CD8-positive, alpha-beta memory T cell (primary cell): ENCODE results near the gene ABHD4. TPM values are rescaled to one million over a fixed set of nuclear protein-coding genes. Genes with fewer than 3 reads are reported as not detected.

Source experiments
- CTCF ChIA-PET: fragments of 350-600 bp; sonication (Branson Sonifier 250); formaldehyde crosslinking; loops from one replicate; lab custom pipeline; 2021; ENCODE audit warnings: antibody characterized with exemption; lab: Charles Lee
- POLR2A ChIA-PET: fragments of 350-600 bp; sonication (Branson Sonifier 250); formaldehyde crosslinking; loops from one replicate; lab custom pipeline; 2021; ENCODE audit warnings: antibody characterized with exemption; lab: Charles Lee
- DNase-seq, 5 donors: peaks; one replicate each; pipeline versions ENCODE4 v3.0.0 to v3.0.0-alpha.2; 2020 to 2022; ENCODE audit warnings: mixed read lengths in 1 of 5
- H3K27ac ChIP-seq: one replicate; pipeline ENCODE4 v1.7.0; 2013; ENCODE audit warnings: low read depth, mild to moderate bottlenecking, low read length, moderate library complexity
- H3K27me3 ChIP-seq: 2 replicates; pipeline ENCODE4 v1.7.0; 2013; ENCODE audit warnings: low read length, mild to moderate bottlenecking; ENCODE audit not compliant: insufficient read depth, poor library complexity, severe bottlenecking
- H3K36me3 ChIP-seq: 2 replicates; pipeline ENCODE4 v1.7.0; 2013; ENCODE audit warnings: mild to moderate bottlenecking, low read length, moderate library complexity; ENCODE audit not compliant: insufficient read depth
- H3K4me1 ChIP-seq: 2 replicates; pipeline ENCODE4 v1.7.0; 2013; ENCODE audit warnings: mild to moderate bottlenecking, low read length, moderate library complexity; ENCODE audit not compliant: insufficient read depth
- H3K4me3 ChIP-seq: 2 replicates; pipeline ENCODE4 v1.7.0; 2013; ENCODE audit warnings: mild to moderate bottlenecking, low read length
- H3K9me3 ChIP-seq: 2 replicates; pipeline ENCODE4 v1.7.0; 2013; ENCODE audit warnings: mild to moderate bottlenecking, low read length
- H3K27ac Mint-ChIP-seq, 8 donors: one replicate each; pipeline ENCODE4 v1.8.0; 2020 to 2021; ENCODE audit warnings: mixed read lengths in 8 of 8, mild to moderate bottlenecking in 6 of 8, inconsistent platforms in 3 of 8, moderate library complexity in 3 of 8
- H3K27me3 Mint-ChIP-seq, 2 donors: one replicate each; pipeline ENCODE4 v1.8.0; 2020 to 2021; ENCODE audit warnings: mixed read lengths in 2 of 2, mild to moderate bottlenecking in 1 of 2, moderate library complexity in 1 of 2
- H3K36me3 Mint-ChIP-seq, 3 donors: one replicate each; pipeline ENCODE4 v1.8.0; 2020 to 2021; ENCODE audit warnings: mixed read lengths in 3 of 3, inconsistent platforms in 1 of 3, mild to moderate bottlenecking in 1 of 3
- H3K4me1 Mint-ChIP-seq, 3 donors: one replicate each; pipeline ENCODE4 v1.8.0; 2020 to 2021; ENCODE audit warnings: mixed read lengths in 3 of 3, inconsistent platforms in 1 of 3, mild to moderate bottlenecking in 1 of 3
- H3K4me3 Mint-ChIP-seq, 7 donors: one replicate each; pipeline ENCODE4 v1.8.0; 2020 to 2021; ENCODE audit warnings: mixed read lengths in 7 of 7, mild to moderate bottlenecking in 6 of 7, moderate library complexity in 4 of 7, inconsistent platforms in 2 of 7
- H3K9me3 Mint-ChIP-seq, 5 donors: one replicate each; pipeline ENCODE4 v1.8.0; 2020 to 2022; ENCODE audit warnings: mixed read lengths in 5 of 5, mild to moderate bottlenecking in 3 of 5, moderate library complexity in 2 of 5, inconsistent platforms in 1 of 5
- polyA plus RNA-seq: library from polyadenylated mRNA; unstranded; fragments of 300-500 nt; fragmentation: Illumina TruSeq; gene quantifications from one replicate; pipeline ENCODE4 v1.2.3, GENCODE V29; 2021
- total RNA-seq, 2 experiments: library from RNA; stranded (reverse); gene quantifications; one replicate each; pipeline ENCODE4 v1.2.3, GENCODE V29; 2021

ABHD4 gene
- total and polyA plus RNA-seq, 3 experiments from 2014 or later = 8.4 to 13.7 (median 11.4) TPM

DNA sequence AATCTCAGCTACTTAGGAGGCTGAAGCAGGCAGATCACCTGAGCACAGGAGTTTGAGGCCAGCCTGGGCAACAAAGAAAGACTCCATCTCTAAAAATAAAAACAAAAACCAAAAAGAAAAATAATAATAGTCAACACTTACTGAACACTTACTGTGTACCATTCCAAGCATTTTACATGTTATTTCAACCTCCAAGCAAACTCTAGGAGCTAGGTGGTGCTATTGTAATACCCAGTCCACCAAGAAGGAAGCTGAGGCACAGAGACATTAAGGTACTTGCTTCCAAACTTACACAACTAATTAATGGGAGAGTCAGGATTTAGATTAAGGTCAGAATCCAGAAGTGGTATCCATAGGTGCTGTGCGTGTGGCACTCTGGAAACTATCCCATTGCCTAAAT lies 59.8 kb downstream of the ABHD4 start:
- no peak overlapping the region for H3K27ac ChIP-seq
- Mint-ChIP-seq H3K27ac (peak overlapping the region in 1 of 8 donors; percentile 63), H3K4me3 (no peak overlapping the region), H3K4me1 (no peaks in the 10 kb centered on the region), H3K27me3 (no peaks in the 10 kb centered on the region), H3K36me3 (no peaks in the 10 kb centered on the region), H3K9me3 (no peaks in the 10 kb centered on the region)
- H3K36me3 ChIP-seq = no peaks in the 10 kb centered on the region
- ChIA-PET POLR2A (no interaction called here), CTCF (interaction anchor here (4.0 kb wide), 1 partner anchor 87 kb away, joined by 23 read pairs; no protein-coding TSS in a partner anchor)
- DNase-seq = no peak
- H3K4me3 ChIP-seq = no peak overlapping the region
- H3K9me3 ChIP-seq = no peaks in the 10 kb centered on the region
- no peaks in the 10 kb centered on the region for H3K27me3 ChIP-seq
- no peaks in the 10 kb centered on the region for H3K4me1 ChIP-seq

DNA sequence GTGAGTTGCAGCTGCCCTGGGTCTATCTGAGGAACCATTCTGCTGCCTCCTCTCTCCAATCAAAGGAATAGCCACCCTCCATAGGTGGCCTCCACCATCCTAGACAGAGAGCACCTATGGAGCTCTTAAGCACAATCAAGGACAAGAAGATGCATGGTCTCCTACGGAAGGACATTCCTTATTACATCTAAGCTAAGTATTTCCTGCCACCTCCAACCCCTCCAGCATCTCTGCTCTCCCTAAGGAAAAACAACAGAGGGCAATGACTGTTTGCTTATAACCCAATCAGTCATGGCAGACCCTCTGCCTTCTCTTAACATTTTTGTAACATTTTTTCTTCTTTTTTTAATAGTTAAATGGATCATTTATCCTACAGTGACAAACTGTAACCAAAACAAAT lies 60.8 kb downstream of the ABHD4 start:
- POLR2A ChIA-PET = no interaction called here
- no peaks in the 10 kb centered on the region for H3K27me3 Mint-ChIP-seq
- no peak overlapping the region for H3K27ac Mint-ChIP-seq

DNA sequence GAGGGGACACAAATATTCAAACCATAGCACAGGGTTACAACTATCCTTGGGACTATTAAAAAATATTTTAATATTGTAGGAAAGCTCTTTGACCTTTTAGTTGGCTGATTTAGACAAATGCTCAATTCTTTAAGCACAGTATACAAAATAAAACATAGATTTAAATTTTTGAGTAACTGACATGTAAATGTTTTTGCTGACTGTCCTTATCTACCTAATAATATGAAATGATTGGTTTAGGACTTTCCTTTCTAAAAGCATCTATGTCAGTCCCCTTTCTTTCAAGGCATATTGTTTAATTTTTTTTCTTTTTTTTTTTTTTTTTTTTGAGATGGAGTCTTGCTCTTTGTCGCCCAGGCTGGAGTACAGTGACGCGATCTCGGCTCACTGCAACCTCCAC lies 62.6 kb downstream of the ABHD4 start:
- Histone ChIP-seq H3K27ac (no peak overlapping the region), H3K27me3 (no peaks in the 10 kb centered on the region), H3K9me3 (no peaks in the 10 kb centered on the region), H3K4me1 (no peaks in the 10 kb centered on the region), H3K4me3 (no peak overlapping the region), H3K36me3 (no peaks in the 10 kb centered on the region)
- Mint-ChIP-seq H3K4me1 (no peaks in the 10 kb centered on the region), H3K27ac (no peak overlapping the region), H3K27me3 (peaks cover 0 to 3% of the 10 kb centered on the region in 2 donors), H3K9me3 (no peaks in the 10 kb centered on the region), H3K36me3 (no peaks in the 10 kb centered on the region), H3K4me3 (no peak overlapping the region)
- POLR2A ChIA-PET = no interaction called here
- CTCF ChIA-PET = interaction anchor here (4.0 kb wide), 1 partner anchor 90 kb away, joined by 23 read pairs; no protein-coding TSS in a partner anchor
- no peak for DNase-seq

More for the DNA sequence above, 60.8 kb downstream of the ABHD4 start:
- DNase-seq = no peak
- CTCF ChIA-PET = interaction anchor here (1.0 to 4.0 kb wide), 2 partner anchors 88 to 197 kb away, joined by 3 to 23 read pairs; no protein-coding TSS in a partner anchor
- Histone ChIP-seq H3K4me1 (no peaks in the 10 kb centered on the region), H3K27me3 (no peaks in the 10 kb centered on the region), H3K27ac (no peak overlapping the region), H3K9me3 (no peaks in the 10 kb centered on the region), H3K4me3 (no peak overlapping the region), H3K36me3 (no peaks in the 10 kb centered on the region)
- no peak overlapping the region for H3K4me3 Mint-ChIP-seq
- no peaks in the 10 kb centered on the region for H3K36me3 Mint-ChIP-seq
- H3K4me1 Mint-ChIP-seq = no peaks in the 10 kb centered on the region
- H3K9me3 Mint-ChIP-seq = no peaks in the 10 kb centered on the region

Other genes starting within 250 kb of the ABHD4 start
- 100 to 1,000 TPM; 329 to 353 TPM for gene DAD1, start 9.1 kb upstream of the ABHD4 start, total RNA-seq
- gene DAD1, start 9.1 kb upstream of the ABHD4 start, polyA plus RNA-seq = 622 TPM
- not detected for gene OR6J1, start 46.1 kb downstream of the ABHD4 start, total RNA-seq
- not detected for gene OR6J1, start 46.1 kb downstream of the ABHD4 start, polyA plus RNA-seq
- 100 to 1,000 TPM; 126 to 128 TPM for gene OXA1L, start 168.4 kb downstream of the ABHD4 start, total RNA-seq
- 57.3 TPM for gene OXA1L, start 168.4 kb downstream of the ABHD4 start, polyA plus RNA-seq
- gene SLC7A7, start 217.1 kb downstream of the ABHD4 start, total RNA-seq = under 1 TPM; 0.70 to 0.75 TPM
- not detected for gene SLC7A7, start 217.1 kb downstream of the ABHD4 start, polyA plus RNA-seq
- gene MRPL52, start 231.6 kb downstream of the ABHD4 start, total RNA-seq = 100 to 1,000 TPM; 181 to 185 TPM
- gene MRPL52, start 231.6 kb downstream of the ABHD4 start, polyA plus RNA-seq = 139 TPM
- 1 to 10 TPM; 1.4 to 1.7 TPM for gene MMP14, start 238.3 kb downstream of the ABHD4 start, total RNA-seq
- gene MMP14, start 238.3 kb downstream of the ABHD4 start, polyA plus RNA-seq = not detected